Measurements from ENCODE around the gene LAMC2.

The LAMC2 gene

DNA sequence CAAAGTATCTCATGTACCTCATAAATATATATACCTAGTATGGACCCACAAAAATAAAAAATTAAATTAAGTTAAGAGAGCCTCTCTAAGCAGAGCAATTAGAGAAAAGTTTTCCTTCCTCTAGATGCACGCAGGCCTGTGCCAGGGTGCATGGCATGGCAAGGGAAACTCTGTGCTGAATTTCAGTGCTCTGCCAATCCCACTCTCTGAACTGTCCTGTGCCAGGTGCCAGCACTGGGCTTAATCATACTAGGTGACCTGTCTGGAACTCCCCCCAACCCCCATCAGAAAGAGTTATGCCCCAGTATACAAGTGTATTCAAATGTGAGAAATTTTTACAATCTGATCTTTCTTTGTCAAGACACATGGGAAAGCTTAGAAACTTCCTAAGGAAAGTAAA, 10.4 kb upstream of the LAMC2 start:
- DNase-seq, result no peak

- DNase-seq, result no peak
These were observed 7.5 kb upstream of the LAMC2 start for GRCh38 chr1:183178545-183178944.

- no peak for DNase-seq
These were observed 7.0 kb upstream of the LAMC2 start for GRCh38 chr1:183179033-183179432.

GRCh38 chr1:183180218-183180617, 5.8 kb upstream of the LAMC2 start:
- no peak for DNase-seq

GRCh38 chr1:183180634-183181056, 5.4 kb upstream of the LAMC2 start:
- DNase-seq, result no peak

- no peak for DNase-seq
These were observed 777 bp downstream of the LAMC2 start for GRCh38 chr1:183186841-183187240.

DNA sequence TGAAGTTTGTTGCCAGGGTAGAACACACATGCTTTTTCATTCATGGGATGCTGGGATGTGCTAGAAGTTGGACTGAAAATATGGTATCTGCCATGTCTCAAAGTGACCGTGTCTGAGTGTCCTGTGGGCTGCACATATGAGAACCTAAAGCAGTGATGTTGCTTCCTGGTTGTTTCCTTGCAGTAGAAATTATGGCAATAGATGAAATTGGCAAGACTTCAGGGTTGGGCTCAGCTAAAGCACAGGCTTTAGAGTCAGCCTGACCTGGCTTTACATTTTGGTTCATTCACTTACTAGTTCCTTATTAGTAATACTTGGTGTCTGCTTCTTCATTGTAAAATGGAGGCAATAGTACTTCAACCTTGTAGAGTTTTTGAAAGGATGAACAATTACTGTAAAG, 2.2 kb downstream of the LAMC2 start:
- DNase-seq, result no peak

GRCh38 chr1:183191833-183192232, 5.8 kb downstream of the LAMC2 start:
- DNase-seq, result no peak

GRCh38 chr1:183193963-183194525, 8.0 kb downstream of the LAMC2 start:
- no peak for DNase-seq

- peak in 1 of 2 experiments; percentile 19 for DNase-seq
These were observed 8.6 kb downstream of the LAMC2 start for GRCh38 chr1:183194527-183195141.

GRCh38 chr1:183195142-183195574, 9.1 kb downstream of the LAMC2 start:
- no peak for DNase-seq

- no peak for DNase-seq
These were observed 11.7 kb downstream of the LAMC2 start for GRCh38 chr1:183197762-183198161.

- DNase-seq, result no peak
These were observed 12.4 kb downstream of the LAMC2 start for GRCh38 chr1:183198463-183198862.

GRCh38 chr1:183199304-183199703, 13.2 kb downstream of the LAMC2 start:
- DNase-seq, result no peak

- no peak for DNase-seq
These were observed 14.4 kb downstream of the LAMC2 start for GRCh38 chr1:183200451-183200850.

DNA sequence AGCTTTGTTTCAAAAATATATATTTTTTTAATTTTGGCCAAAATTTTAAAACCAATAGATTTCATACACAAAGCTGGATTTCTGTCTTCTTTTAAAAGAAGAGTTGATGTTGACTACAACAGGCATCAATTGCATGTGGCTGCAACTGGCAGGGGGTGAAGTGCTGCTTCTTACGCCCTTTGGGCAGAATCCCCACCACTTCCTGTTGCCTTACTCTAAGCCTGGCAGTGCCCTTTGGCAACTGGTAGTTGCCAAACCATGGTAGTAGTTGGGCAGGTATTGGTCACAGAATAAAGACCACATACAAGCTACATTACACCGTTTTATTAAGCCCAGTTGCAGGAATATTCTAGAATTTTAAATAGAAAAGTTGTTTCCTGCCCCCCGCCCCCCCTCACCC, 17.0 kb downstream of the LAMC2 start:
- no peak for DNase-seq

GRCh38 chr1:183205196-183205781, 19.2 kb downstream of the LAMC2 start:
- DNase-seq, result no peak

DNA sequence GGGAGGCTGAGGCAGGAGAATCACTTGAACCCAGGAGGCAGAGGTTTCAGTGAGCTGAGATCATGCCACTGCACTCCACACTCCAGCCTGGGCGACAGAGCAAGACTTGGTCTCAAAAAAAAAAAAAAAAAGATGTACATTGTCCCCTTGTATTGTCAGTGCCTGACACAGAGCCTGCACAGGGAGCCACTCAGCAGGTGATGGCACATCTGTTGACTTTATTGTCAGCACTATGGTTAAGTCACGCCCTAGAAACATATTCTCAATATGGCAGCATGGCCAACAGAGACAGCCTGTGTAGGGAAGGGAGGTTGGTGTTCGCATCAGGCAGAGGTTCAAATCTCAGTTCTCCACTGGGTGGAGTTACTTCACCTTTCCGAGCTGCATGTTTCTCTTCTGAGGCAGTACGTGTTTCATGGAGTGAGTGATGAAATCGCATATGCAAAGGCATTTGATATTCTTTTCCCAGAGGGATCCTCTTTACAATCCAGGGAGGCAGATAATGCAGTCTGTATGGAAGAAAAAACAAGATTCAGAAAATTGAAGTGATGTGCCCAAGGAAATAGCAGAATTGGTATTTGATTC, 20.6 kb downstream of the LAMC2 start:
- DNase-seq, result no peak

DNA sequence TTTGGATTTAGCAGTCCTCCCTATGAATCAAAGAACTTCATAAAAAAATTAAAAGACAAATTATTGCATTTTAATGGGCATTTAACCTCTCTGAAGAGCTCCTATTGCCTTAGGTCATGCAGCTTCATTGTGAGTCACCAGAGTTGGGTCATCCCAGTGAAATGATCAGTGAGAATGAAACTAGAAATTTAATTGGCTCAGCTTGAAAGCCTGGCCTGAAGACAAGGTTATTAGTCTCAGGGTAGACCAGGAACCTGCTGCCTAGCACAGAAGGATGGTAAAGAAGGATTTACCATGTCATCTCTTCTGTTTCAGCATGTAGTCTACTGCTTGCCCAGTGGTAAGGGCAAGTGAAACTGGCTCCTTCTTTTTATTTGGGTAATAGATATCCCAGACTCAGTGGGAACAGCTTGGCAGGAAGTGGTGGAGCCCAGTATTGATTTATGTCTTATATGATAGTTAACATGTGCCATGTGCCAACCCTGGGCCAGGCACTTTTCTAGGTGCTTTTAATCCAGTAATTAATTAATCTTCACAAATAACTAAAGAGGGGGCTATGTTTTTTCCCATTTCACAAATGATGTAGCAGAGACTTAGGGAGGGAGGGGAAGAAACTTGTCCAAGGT, 23.6 kb downstream of the LAMC2 start:
- DNase-seq, result no peak

DNA sequence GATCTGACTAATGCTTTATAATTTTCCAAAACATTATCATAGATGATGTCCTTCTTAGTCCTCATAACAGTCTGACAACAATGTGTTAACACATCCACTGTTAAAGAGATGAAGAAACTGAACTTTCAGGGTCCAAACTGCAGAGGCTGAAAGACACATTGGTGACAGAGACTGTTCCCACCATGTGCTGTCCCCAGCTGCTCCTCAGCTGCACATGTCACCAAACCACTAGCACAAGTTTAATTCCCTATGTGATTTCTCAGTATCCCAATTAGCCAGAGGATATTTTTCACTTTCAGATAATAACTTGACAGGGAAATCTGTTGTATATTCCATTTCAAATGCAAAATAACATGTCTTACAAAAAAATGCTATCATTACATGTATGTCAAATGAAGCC, 24.6 kb downstream of the LAMC2 start:
- no peak for DNase-seq

GRCh38 chr1:183212870-183213269, 26.8 kb downstream of the LAMC2 start:
- DNase-seq, result no peak

- no peak for DNase-seq
These were observed 28.2 kb downstream of the LAMC2 start for GRCh38 chr1:183214021-183214970.

All from activated T-cell treated with anti-CD3 and anti-CD28 coated beads, Interleukin-2, amount 50 U/mL, for 48 hours (primary cell).